ELF-1 (cell line): ENCODE results near the gene RIIAD1.
"Not testable (repeated sequence)": the region's sequence is repeated elsewhere in the genome, so short reads cannot be mapped to it uniquely, and the experiment has no call there.

Source experiments
- DNase-seq: peaks from one replicate; pipeline ENCODE4 v3.0.0-alpha.2; 2016; ENCODE audit warnings: low read depth, low spot score

The RIIAD1 gene

GRCh38 chr1:151733995-151734394, 12.7 kb downstream of the RIIAD1 start:
- DNase-seq = not testable (repeated sequence)

GRCh38 chr1:151737026-151737425, 15.7 kb downstream of the RIIAD1 start:
- DNase-seq = no peak

GRCh38 chr1:151737479-151737878, 16.2 kb downstream of the RIIAD1 start:
- no peak for DNase-seq

- DNase-seq = peak; percentile 82
Observed at GRCh38 chr1:151739590-151740355, 18.5 kb downstream of the RIIAD1 start.

GRCh38 chr1:151741516-151741915, 20.2 kb downstream of the RIIAD1 start:
- no peak for DNase-seq

GRCh38 chr1:151756291-151756690, 35.0 kb downstream of the RIIAD1 start:
- no peak for DNase-seq

- no peak for DNase-seq
Observed at GRCh38 chr1:151759241-151759640, 37.9 kb downstream of the RIIAD1 start.

- DNase-seq = no peak
Observed at GRCh38 chr1:151760597-151761385, 39.5 kb downstream of the RIIAD1 start.

- peak; percentile 86 for DNase-seq
Observed at GRCh38 chr1:151762941-151763921, 41.9 kb downstream of the RIIAD1 start, which contains the start of gene MRPL9. Gene MRPL9 (minus strand): TSS chr1:151763496. CDS start chr1:151763479, 17 bp downstream.

- no peak for DNase-seq
Observed at GRCh38 chr1:151763990-151764389, 42.7 kb downstream of the RIIAD1 start.

GRCh38 chr1:151768351-151769066, 47.2 kb downstream of the RIIAD1 start:
- peak; percentile 19 for DNase-seq

GRCh38 chr1:151769270-151769669, 47.9 kb downstream of the RIIAD1 start:
- DNase-seq = not testable (repeated sequence)

GRCh38 chr1:151773702-151774101, 52.4 kb downstream of the RIIAD1 start:
- no peak for DNase-seq

GRCh38 chr1:151774256-151774922, 53.1 kb downstream of the RIIAD1 start:
- no peak for DNase-seq

- DNase-seq = no peak
Observed at GRCh38 chr1:151775894-151776664, 54.8 kb downstream of the RIIAD1 start.

GRCh38 chr1:151776665-151777062, 55.3 kb downstream of the RIIAD1 start:
- no peak for DNase-seq

GRCh38 chr1:151777317-151777716, 56.0 kb downstream of the RIIAD1 start:
- DNase-seq = no peak
